NCI-H1694 treated with DMSO at 0.1 percent for 48 hours (cell line): ENCODE results near the gene RNF183.
A peak's percentile ranks its signal among the peaks of the same experiment; 100 is the strongest.
"Not testable (repeated sequence)": the region's sequence is repeated elsewhere in the genome, so short reads cannot be mapped to it uniquely, and the experiment has no call there.

Experiments
- DNase-seq: peaks from one replicate; lab custom pipeline; 2025; lab: John Stamatoyannopoulos, UW

The RNF183 gene

GRCh38 chr9:113274474-113275156 lies 28.6 kb downstream of the RNF183 start:
- peak; percentile 54 for DNase-seq

- DNase-seq: no peak
Observed at GRCh38 chr9:113269871-113270270, 33.3 kb downstream of the RNF183 start.

GRCh38 chr9:113269355-113269754 lies 33.8 kb downstream of the RNF183 start:
- DNase-seq: no peak

GRCh38 chr9:113267911-113268566 lies 35.1 kb downstream of the RNF183 start:
- no peak for DNase-seq

GRCh38 chr9:113266174-113266573 lies 37.0 kb downstream of the RNF183 start:
- DNase-seq: no peak

GRCh38 chr9:113261917-113262671 lies 41.1 kb downstream of the RNF183 start:
- DNase-seq: no peak

- no peak for DNase-seq
Observed at GRCh38 chr9:113258282-113258681, 44.9 kb downstream of the RNF183 start.

- no peak for DNase-seq
Observed at GRCh38 chr9:113257863-113258262, 45.3 kb downstream of the RNF183 start.

GRCh38 chr9:113255438-113255837 lies 47.7 kb downstream of the RNF183 start:
- no peak for DNase-seq

- no peak for DNase-seq
Observed at GRCh38 chr9:113254991-113255390, 48.2 kb downstream of the RNF183 start.

- DNase-seq: no peak
Observed at GRCh38 chr9:113250807-113251206, 52.4 kb downstream of the RNF183 start.

GRCh38 chr9:113249661-113250060 lies 53.5 kb downstream of the RNF183 start:
- not testable (repeated sequence) for DNase-seq

- DNase-seq: no peak
Observed at GRCh38 chr9:113247640-113248039, 55.5 kb downstream of the RNF183 start.
